ENCODE measurements around the gene SHROOM2.

DNA sequence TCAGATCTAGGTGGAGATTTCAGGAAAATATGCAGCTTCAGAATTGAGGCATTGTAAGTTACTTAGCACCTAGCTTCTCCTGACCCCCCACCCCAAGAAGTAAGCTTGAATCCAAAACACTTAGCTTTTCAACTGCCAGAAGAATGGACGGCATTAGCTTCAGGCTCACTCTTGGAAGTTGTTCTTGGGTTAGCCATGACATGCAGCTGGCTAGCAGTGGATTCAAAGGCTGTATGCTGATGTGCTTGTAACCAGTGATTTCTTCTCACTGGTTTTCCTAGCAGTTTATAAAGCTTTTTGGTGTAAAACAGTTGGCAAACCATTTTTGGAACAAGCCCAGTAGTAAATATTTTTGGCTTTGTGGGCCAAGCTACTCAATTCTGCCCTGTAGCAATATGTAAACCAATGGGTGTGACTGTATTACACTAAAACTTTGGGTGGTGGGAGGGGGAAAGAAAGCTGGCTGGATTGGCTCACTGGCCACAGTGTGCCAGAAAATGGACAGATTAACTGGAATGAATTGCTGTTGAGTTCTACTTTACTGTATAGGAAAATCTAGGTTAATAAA is 85.6 kb downstream of the SHROOM2 start:
- TF ChIP-seq, protein P1, sequence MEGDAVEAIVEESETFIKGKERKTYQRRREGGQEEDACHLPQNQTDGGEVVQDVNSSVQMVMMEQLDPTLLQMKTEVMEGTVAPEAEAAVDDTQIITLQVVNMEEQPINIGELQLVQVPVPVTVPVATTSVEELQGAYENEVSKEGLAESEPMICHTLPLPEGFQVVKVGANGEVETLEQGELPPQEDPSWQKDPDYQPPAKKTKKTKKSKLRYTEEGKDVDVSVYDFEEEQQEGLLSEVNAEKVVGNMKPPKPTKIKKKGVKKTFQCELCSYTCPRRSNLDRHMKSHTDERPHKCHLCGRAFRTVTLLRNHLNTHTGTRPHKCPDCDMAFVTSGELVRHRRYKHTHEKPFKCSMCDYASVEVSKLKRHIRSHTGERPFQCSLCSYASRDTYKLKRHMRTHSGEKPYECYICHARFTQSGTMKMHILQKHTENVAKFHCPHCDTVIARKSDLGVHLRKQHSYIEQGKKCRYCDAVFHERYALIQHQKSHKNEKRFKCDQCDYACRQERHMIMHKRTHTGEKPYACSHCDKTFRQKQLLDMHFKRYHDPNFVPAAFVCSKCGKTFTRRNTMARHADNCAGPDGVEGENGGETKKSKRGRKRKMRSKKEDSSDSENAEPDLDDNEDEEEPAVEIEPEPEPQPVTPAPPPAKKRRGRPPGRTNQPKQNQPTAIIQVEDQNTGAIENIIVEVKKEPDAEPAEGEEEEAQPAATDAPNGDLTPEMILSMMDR (IDR thresholded peaks at IDR 0.05), result no peak
- no peak for TF ChIP-seq POLR2A (IDR thresholded peaks at IDR 0.05)
- no peak for TF ChIP-seq POLR2AphosphoS5 (IDR thresholded peaks at IDR 0.05)
- no peak for TF ChIP-seq EP300 (IDR thresholded peaks at IDR 0.05)
